ENCODE results near the gene PTPN2.

The PTPN2 gene

GRCh38 chr18:12839057-12839525 lies 44.9 kb downstream of the PTPN2 start:
- no peak for DNase-seq (ENCODE audit: low read depth)
- TF ChIP-seq CTCF (conservative IDR thresholded peaks at IDR 0.05; ENCODE audit: low read length), result no peak
- H3K4me3 ChIP-seq (ENCODE audit: low read length), result no peak overlapping the region

GRCh38 chr18:12838178-12838634 lies 45.8 kb downstream of the PTPN2 start:
- TF ChIP-seq CTCF (conservative IDR thresholded peaks at IDR 0.05; ENCODE audit: low read length), result no peak
- peak; percentile 96 for DNase-seq (ENCODE audit: low read depth)
- H3K4me3 ChIP-seq (ENCODE audit: low read length), result peak overlapping the region; percentile 15; the same call in 1 of the 2 replicates

- DNase-seq (ENCODE audit: low read depth), result peak; percentile 56
- TF ChIP-seq CTCF (conservative IDR thresholded peaks at IDR 0.05; ENCODE audit: low read length), result no peak
- no peak overlapping the region for H3K4me3 ChIP-seq (ENCODE audit: low read length)
These were observed 46.3 kb downstream of the PTPN2 start for GRCh38 chr18:12837747-12838146.

GRCh38 chr18:12836551-12836950 lies 47.5 kb downstream of the PTPN2 start:
- H3K4me3 ChIP-seq (ENCODE audit: low read length), result no peak overlapping the region
- no peak for TF ChIP-seq CTCF (conservative IDR thresholded peaks at IDR 0.05; ENCODE audit: low read length)
- no peak for DNase-seq (ENCODE audit: low read depth)

GRCh38 chr18:12828116-12829051 lies 55.7 kb downstream of the PTPN2 start:
- no peak for TF ChIP-seq CTCF (conservative IDR thresholded peaks at IDR 0.05; ENCODE audit: low read length)
- DNase-seq (ENCODE audit: low read depth), result no peak
- H3K4me3 ChIP-seq (ENCODE audit: low read length), result no peak overlapping the region

- no peak overlapping the region for H3K4me3 ChIP-seq (ENCODE audit: low read length)
- no peak for TF ChIP-seq CTCF (conservative IDR thresholded peaks at IDR 0.05; ENCODE audit: low read length)
- DNase-seq (ENCODE audit: low read depth), result no peak
These were observed 56.4 kb downstream of the PTPN2 start for GRCh38 chr18:12827588-12827987.

GRCh38 chr18:12825230-12825629 lies 58.8 kb downstream of the PTPN2 start:
- no peak for DNase-seq (ENCODE audit: low read depth)
- TF ChIP-seq CTCF (conservative IDR thresholded peaks at IDR 0.05; ENCODE audit: low read length), result no peak
- H3K4me3 ChIP-seq (ENCODE audit: low read length), result no peak overlapping the region

Measured in AG10803 (cell line).